Lung (tissue), 12 donors: ENCODE measurements around the gene TIRAP. TPM values are rescaled to one million over a fixed set of nuclear protein-coding genes. Genes with fewer than 3 reads are reported as not detected.

Experiments used
- ATAC-seq: fragments of 200-7000 bp; cut with Tn5 transposase; one replicate; pipeline ENCODE4 v1.9.1; 2020; ENCODE audit warnings: moderate number of reproducible peaks; ENCODE audit not compliant: insufficient read depth, low FRiP score
- DNase-seq, 3 donors: peaks; one replicate each; pipeline ENCODE4 v3.0.0-alpha.2; 2013 to 2017
- H3K27ac ChIP-seq, 2 donors: one replicate each; pipeline ENCODE4 v1.5.1; 2013; ENCODE audit warnings: mild to moderate bottlenecking in 2 of 2, moderate library complexity in 2 of 2, control low read depth in 1 of 2, inconsistent platforms in 1 of 2, low read depth in 1 of 2, low read length in 1 of 2
- H3K27me3 ChIP-seq, 3 donors: one replicate each; pipeline ENCODE4 v1.5.1; 2013; ENCODE audit warnings: low read length in 2 of 3; ENCODE audit not compliant: control insufficient read depth in 3 of 3, insufficient read depth in 3 of 3
- H3K36me3 ChIP-seq, 4 donors: one replicate each; pipeline ENCODE4 v1.5.1; 2013; ENCODE audit warnings: low read length in 4 of 4, mild to moderate bottlenecking in 1 of 4, moderate library complexity in 1 of 4; ENCODE audit not compliant: control insufficient read depth in 4 of 4, insufficient read depth in 4 of 4
- H3K4me1 ChIP-seq, 5 donors: one replicate each; pipeline ENCODE4 v1.5.1; 2013; ENCODE audit warnings: low read length in 5 of 5, mild to moderate bottlenecking in 2 of 5, moderate library complexity in 1 of 5; ENCODE audit not compliant: control insufficient read depth in 5 of 5, insufficient read depth in 5 of 5
- H3K4me3 ChIP-seq: one replicate; pipeline ENCODE4 v1.5.1; 2013; ENCODE audit warnings: mild to moderate bottlenecking, control low read depth, moderate library complexity
- H3K9ac ChIP-seq, 2 donors: one replicate each; pipeline ENCODE4 v1.5.1; 2013; ENCODE audit warnings: low read length in 2 of 2, control low read depth in 1 of 2; ENCODE audit not compliant: insufficient read depth in 1 of 2
- H3K9me3 ChIP-seq, 4 donors: one replicate each; pipeline ENCODE4 v1.5.1; 2013; ENCODE audit warnings: low read length in 3 of 4, mild to moderate bottlenecking in 1 of 4, moderate library complexity in 1 of 4; ENCODE audit not compliant: control insufficient read depth in 4 of 4, insufficient read depth in 3 of 4
- CTCF ChIP-seq: IDR thresholded peaks from 2 replicates; pipeline ENCODE4 v1.5.1; 2012; ENCODE audit warnings: mild to moderate bottlenecking; ENCODE audit errors: control extremely low read depth, extremely low read depth
- WGBS, 2 donors: extraction: QIAGEN DNeasy Blood & Tissue Kit; methylation state at CpG; one replicate each; pipeline ENCODE4 v1.1.7; 2013; 5-methylcytosine and 5-hydroxymethylcytosine counted together
- polyA plus RNA-seq, 2 donors: library from polyadenylated mRNA; stranded (reverse); fragments of 200-250 nt; gene quantifications; one replicate each; pipeline ENCODE4 v1.2.1, GENCODE V29; 2013
- total RNA-seq, 2 donors: library from RNA; depleted of rRNA in 1 of 2; stranded (reverse); fragments of >200 nt in 1 of 2; gene quantifications; one replicate each; pipeline ENCODE4 v1.2.1, GENCODE V29; 2014 to 2021
- donor health status: control.
- donor health status: control.
- donor health status: Bipolar disorder and iron deficiency.
- donor health status: healthy.
- donor health status: DM: yes; HTN: yes; CAD: no.

The TIRAP gene
- total and polyA plus RNA-seq, 4 donors, result 5.5 to 12.5 (median 9.7) TPM

DNA sequence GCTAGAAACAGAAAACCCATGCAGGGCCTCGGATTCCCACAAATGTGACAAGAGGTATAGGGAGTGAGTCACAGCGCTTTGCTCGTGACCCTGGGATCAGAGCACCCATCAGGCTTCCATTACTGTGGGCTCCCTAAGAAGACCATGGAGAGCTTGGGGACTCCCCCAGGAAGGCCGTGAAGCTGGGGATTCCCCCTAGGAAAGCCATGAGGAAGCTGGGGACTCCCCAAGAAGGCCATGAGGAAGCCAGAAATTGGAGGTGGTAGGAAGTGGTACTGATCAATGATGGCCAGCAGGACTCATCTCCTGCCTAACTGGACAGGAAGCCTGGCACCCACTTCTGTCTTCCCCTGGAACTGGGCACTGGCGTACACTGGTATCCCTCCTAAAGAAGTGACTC is 10.8 kb downstream of the TIRAP start:
- Histone ChIP-seq H3K9ac (no peak overlapping the region), H3K4me1 (no peaks in the 10 kb centered on the region), H3K27me3 (no peaks in the 10 kb centered on the region), H3K4me3 (no peak overlapping the region), H3K27ac (no peak overlapping the region), H3K9me3 (no peaks in the 10 kb centered on the region), H3K36me3 (peaks cover 0 to 36% (median 31%) of the 10 kb centered on the region in 4 donors)
- DNase-seq (no peak), ATAC-seq (no peak)
- no peak for TF ChIP-seq CTCF
- WGBS, 2 donors, result 79 to 80% methylated on average over 5 of the region's 5 CpGs

DNA sequence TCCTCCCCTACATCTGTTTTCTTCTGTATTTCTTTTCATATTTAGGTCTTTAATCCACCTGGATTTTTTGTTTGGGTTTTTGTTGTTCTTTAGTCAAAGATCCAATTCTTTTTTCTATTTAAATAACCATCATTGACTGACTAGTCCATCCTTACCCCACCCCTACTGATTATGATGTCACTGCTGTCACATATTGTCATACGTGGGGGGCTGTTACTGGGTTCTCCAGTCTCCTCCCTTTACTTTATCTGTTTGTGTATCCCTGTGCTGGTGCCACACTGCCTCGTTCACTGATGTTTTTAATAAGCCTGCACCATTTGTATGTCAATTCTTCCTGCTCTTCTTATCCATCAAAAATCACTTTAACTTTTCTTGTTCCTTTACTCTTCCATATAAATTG is 14.1 kb downstream of the TIRAP start:
- DNase-seq (no peak), ATAC-seq (no peak)
- no peak for TF ChIP-seq CTCF
- WGBS, 2 donors, result 85 to 87% methylated on average over 2 of the region's 2 CpGs
- no peak overlapping the region for H3K27ac ChIP-seq
- H3K27me3 ChIP-seq, result no peaks in the 10 kb centered on the region
- no peak overlapping the region for H3K9ac ChIP-seq
- H3K4me3 ChIP-seq, result no peak overlapping the region
- H3K9me3 ChIP-seq, result no peaks in the 10 kb centered on the region
- H3K36me3 ChIP-seq, result peaks cover 4 to 22% (median 19%) of the 10 kb centered on the region in 4 donors
- no peaks in the 10 kb centered on the region for H3K4me1 ChIP-seq

DNA sequence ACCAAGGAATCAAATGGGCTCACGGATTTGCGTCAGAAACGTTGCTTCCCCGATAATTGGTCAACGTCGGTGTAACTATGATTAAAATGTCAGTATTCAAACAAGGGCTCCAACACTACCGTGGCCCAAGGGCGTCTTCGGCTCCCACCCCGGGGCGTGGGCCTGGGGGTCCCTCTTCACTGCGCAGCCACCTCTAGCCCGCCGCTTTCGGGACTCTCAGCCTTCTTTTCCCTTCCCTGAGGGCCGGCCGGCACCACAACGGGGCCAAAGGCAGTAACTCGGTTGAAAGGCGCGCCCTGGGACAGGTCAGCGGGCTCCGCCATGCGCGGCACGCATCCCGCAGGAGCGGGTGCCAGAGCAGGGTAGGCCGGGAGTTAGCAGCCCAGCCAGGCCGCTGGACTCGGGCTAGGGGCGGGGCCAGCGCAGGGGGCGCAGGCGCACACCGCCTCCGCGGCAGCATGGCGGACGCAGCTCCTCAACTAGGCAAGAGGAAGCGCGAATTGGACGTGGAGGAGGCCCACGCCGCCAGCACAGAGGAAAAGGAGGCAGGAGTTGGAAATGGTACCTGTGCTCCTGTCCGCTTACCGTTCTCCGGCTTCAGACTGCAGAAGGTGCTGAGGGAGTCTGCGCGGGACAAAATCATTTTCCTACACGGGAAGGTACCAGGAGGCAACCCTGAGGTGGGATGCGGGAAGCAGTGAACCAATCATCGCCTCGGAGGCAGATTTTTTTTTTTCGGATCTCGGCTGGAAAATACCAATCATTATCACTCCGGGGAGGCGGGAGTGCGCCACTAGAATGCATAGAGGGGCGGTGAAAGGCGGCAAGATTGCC is 20.9 kb downstream of the TIRAP start, which contains the start of gene DCPS:
Gene DCPS, plus strand, starts transcription at position 438 of the 834 bp plus-strand sequence. Its CDS starts 21 bp downstream, at position 459.
- no peak for TF ChIP-seq CTCF
- H3K4me3 ChIP-seq, result peak within 1 kb of the TSS; percentile 67
- peaks cover 0 to 11% (median 5%) of the 10 kb centered on the region in 5 donors for H3K4me1 ChIP-seq
- H3K9ac ChIP-seq, result peak within 1 kb of the TSS; percentile 46 to 59
- peaks cover 2 to 6% (median 4%) of the 10 kb centered on the region in 4 donors for H3K36me3 ChIP-seq
- H3K27ac ChIP-seq, result peak within 1 kb of the TSS; percentile 85 to 96
- no peaks in the 10 kb centered on the region for H3K9me3 ChIP-seq
- 1 to 2% methylated on average over 61 of the region's 61 CpGs for WGBS, 2 donors
- ATAC-seq (peak; percentile 100), DNase-seq (peak; percentile 94 to 96 (median 94))
- no peaks in the 10 kb centered on the region for H3K27me3 ChIP-seq
